WTC11 (cell line): Measurements from ENCODE around the gene PSMD11. TPM values are rescaled to one million over a fixed set of nuclear protein-coding genes. Genes with fewer than 3 reads are reported as not detected.

Experiments
- ATAC-seq: fragments of 200-7000 bp; cut with Tn5 transposase; 2 replicates; pipeline ENCODE4 v1.10.0; 2021; ENCODE audit warnings: mild to moderate bottlenecking, moderate library complexity
- CTCF ChIA-PET: fragments of 300-600 bp; sonication (Branson Sonifier 250); formaldehyde crosslinking; loops from one replicate; lab custom pipeline; 2021; ENCODE audit warnings: antibody characterized with exemption; lab: Charles Lee
- POLR2A ChIA-PET: fragments of 350-600 bp; sonication (Branson Sonifier 250); formaldehyde crosslinking; loops from one replicate; lab custom pipeline; 2021; ENCODE audit warnings: antibody characterized with exemption; lab: Charles Lee
- DNase-seq: peaks from one replicate; pipeline ENCODE4 v3.0.0; 2021; ENCODE audit warnings: low spot score
- H3K27ac Mint-ChIP-seq: 2 replicates; pipeline ENCODE4 v1.8.0; 2021; ENCODE audit warnings: mixed read lengths
- H3K27me3 Mint-ChIP-seq: 2 replicates; pipeline ENCODE4 v1.8.0; 2021; ENCODE audit warnings: low read depth, mild to moderate bottlenecking, moderate library complexity, mixed read lengths
- H3K36me3 Mint-ChIP-seq: 2 replicates; pipeline ENCODE4 v1.8.0; 2021; ENCODE audit warnings: mixed read lengths
- H3K4me1 Mint-ChIP-seq: 2 replicates; pipeline ENCODE4 v1.8.0; 2022; ENCODE audit warnings: mixed read lengths
- H3K4me3 Mint-ChIP-seq: 2 replicates; pipeline ENCODE4 v1.8.0; 2021; ENCODE audit warnings: mild to moderate bottlenecking, moderate library complexity, mixed read lengths
- H3K9me3 Mint-ChIP-seq: 2 replicates; pipeline ENCODE4 v1.8.0; 2021; ENCODE audit warnings: mixed read lengths
- ATF1 ChIP-seq: sonication (generic); formaldehyde crosslinking; IDR thresholded peaks from 2 replicates; pipeline ENCODE4 v1.8.1; 2023; ENCODE audit warnings: mild to moderate bottlenecking, moderate library complexity, missing genetic modification reagents
- ETV6 ChIP-seq: sonication (generic); formaldehyde crosslinking; IDR thresholded peaks from 2 replicates; pipeline ENCODE4 v1.8.1; 2022; ENCODE audit warnings: mild to moderate bottlenecking, missing genetic modification reagents
- GRHL2 ChIP-seq: fragments of 250-450 bp; sonication (Bioruptor Pico); IDR thresholded peaks from 2 replicates; pipeline ENCODE4 v1.8.0; 2022; ENCODE audit warnings: mild to moderate bottlenecking, moderate library complexity; ENCODE audit not compliant: insufficient replicate concordance, severe bottlenecking
- GTF2I ChIP-seq: fragments of 250-450 bp; sonication (Bioruptor Pico); conservative IDR thresholded peaks from 2 replicates; pipeline ENCODE4 v1.4.0; 2021; ENCODE audit warnings: mild to moderate bottlenecking
- IRF1 ChIP-seq: sonication (generic); formaldehyde crosslinking; IDR thresholded peaks from 2 replicates; pipeline ENCODE4 v1.8.0; 2023; ENCODE audit warnings: missing genetic modification reagents
- JAZF1 ChIP-seq: fragments of 250-450 bp; sonication (Bioruptor Pico); IDR thresholded peaks from 2 replicates; pipeline ENCODE4 v1.9.0; 2021; ENCODE audit warnings: moderate library complexity, mild to moderate bottlenecking, inconsistent platforms
- KAT7 ChIP-seq: sonication (generic); formaldehyde crosslinking; IDR thresholded peaks from 2 replicates; pipeline ENCODE4 v1.8.1; 2023; ENCODE audit warnings: missing genetic modification reagents, mild to moderate bottlenecking, borderline replicate concordance
- PRDM15 ChIP-seq: sonication (generic); formaldehyde crosslinking; IDR thresholded peaks from 2 replicates; pipeline ENCODE4 v1.8.0; 2022; ENCODE audit warnings: missing genetic modification reagents
- PRRX2 ChIP-seq: fragments of 250-450 bp; sonication (Bioruptor Pico); IDR thresholded peaks from 2 replicates; pipeline ENCODE4 v1.8.0; 2021; ENCODE audit warnings: mild to moderate bottlenecking
- RORB ChIP-seq: fragments of 250-450 bp; sonication (Bioruptor Pico); IDR thresholded peaks from 2 replicates; pipeline ENCODE4 v1.9.0; 2021; ENCODE audit warnings: mild to moderate bottlenecking
- SMAD4 ChIP-seq: sonication (generic); formaldehyde crosslinking; IDR thresholded peaks from 2 replicates; pipeline ENCODE4 v1.8.0; 2022; ENCODE audit warnings: mild to moderate bottlenecking, missing genetic modification reagents
- ZBTB43 ChIP-seq: sonication (generic); formaldehyde crosslinking; IDR thresholded peaks from 2 replicates; pipeline ENCODE4 v1.8.1; 2023; ENCODE audit warnings: mild to moderate bottlenecking, missing genetic modification reagents
- ZNF263 ChIP-seq: sonication (generic); formaldehyde crosslinking; IDR thresholded peaks from 2 replicates; pipeline ENCODE4 v1.8.1; 2022; ENCODE audit warnings: low read depth, mild to moderate bottlenecking, moderate library complexity, missing genetic modification reagents
- ZNF396 ChIP-seq: fragments of 250-450 bp; sonication (Bioruptor Pico); IDR thresholded peaks from 2 replicates; pipeline ENCODE4 v1.8.0; 2021; ENCODE audit warnings: mild to moderate bottlenecking, moderate library complexity, borderline replicate concordance
- ZNF425 ChIP-seq: fragments of 250-450 bp; sonication (Bioruptor Pico); conservative IDR thresholded peaks from 2 replicates; pipeline ENCODE4 v1.9.0; 2021; ENCODE audit warnings: mild to moderate bottlenecking
- ZNF512 ChIP-seq: sonication (generic); formaldehyde crosslinking; IDR thresholded peaks from 2 replicates; pipeline ENCODE4 v1.8.1; 2022; ENCODE audit warnings: missing genetic modification reagents, borderline replicate concordance
- total RNA-seq: library from RNA; stranded (reverse); gene quantifications from 3 replicates; pipeline ENCODE4 v1.2.3, GENCODE V29; 2021

PSMD11 gene
- total RNA-seq, 1 experiment from 2014 or later = 155 TPM

- H3K27me3 Mint-ChIP-seq = no peaks in the 10 kb centered on the region
Measured at GRCh38 chr17:32496395-32497073, 52.2 kb downstream of the PSMD11 start.

GRCh38 chr17:32497431-32498205 is 53.3 kb downstream of the PSMD11 start:
- H3K27me3 Mint-ChIP-seq = no peaks in the 10 kb centered on the region
- ChIA-PET POLR2A (no interaction called here), CTCF (interaction anchor here (0.9 to 1.1 kb wide), 4 partner anchors 10 to 53 kb away, joined by 3 read pairs; partner anchors contain the start of gene PSMD11)
- H3K27ac Mint-ChIP-seq = peak overlapping the region; percentile 66; the same call in 1 of the 2 replicates
- H3K9me3 Mint-ChIP-seq = no peaks in the 10 kb centered on the region
- H3K4me1 Mint-ChIP-seq = peaks cover 17% of the 10 kb centered on the region
- ATAC-seq (peak; percentile 37), DNase-seq (no peak)
- no peak overlapping the region for H3K4me3 Mint-ChIP-seq
- H3K36me3 Mint-ChIP-seq = no peaks in the 10 kb centered on the region
- TF ChIP-seq ATF1 (CRISPR knock-in tag) (no peak), JAZF1 (CRISPR knock-in tag) (no peak), ZNF263 (CRISPR knock-in tag) (peak; percentile 85), GRHL2 (no peak)

More at GRCh38 chr17:32496395-32497073, 52.2 kb downstream of the PSMD11 start:
- Mint-ChIP-seq H3K4me1 (peaks cover 22% of the 10 kb centered on the region), H3K9me3 (no peaks in the 10 kb centered on the region), H3K36me3 (no peaks in the 10 kb centered on the region), H3K4me3 (no peak overlapping the region), H3K27ac (no peak overlapping the region)
- TF ChIP-seq ETV6 (CRISPR knock-in tag) = no peak
- TF ChIP-seq SMAD4 (CRISPR knock-in tag) = no peak
- ChIA-PET POLR2A (no interaction called here), CTCF (no interaction called here)
- DNase-seq = no peak
- ATAC-seq = no peak

- Mint-ChIP-seq H3K27me3 (no peaks in the 10 kb centered on the region), H3K36me3 (no peaks in the 10 kb centered on the region), H3K27ac (no peak overlapping the region), H3K4me3 (no peak overlapping the region)
- ATAC-seq (peak; percentile 61), DNase-seq (peak; percentile 56)
- POLR2A ChIA-PET = no interaction called here
- CTCF ChIA-PET = interaction anchor here (1.1 kb wide), 3 partner anchors 14 to 54 kb away, joined by 3 read pairs; partner anchors contain the start of gene PSMD11
- TF ChIP-seq RORB (CRISPR knock-in tag) = no peak
- TF ChIP-seq PRRX2 = no peak
- TF ChIP-seq ZNF425 (CRISPR knock-in tag) = no peak
- TF ChIP-seq GRHL2 = no peak
- TF ChIP-seq ZNF512 (CRISPR knock-in tag) = no peak
- no peak for TF ChIP-seq KAT7 (CRISPR knock-in tag)
- no peak for TF ChIP-seq PRDM15 (CRISPR knock-in tag)
- TF ChIP-seq GTF2I = no peak
- no peak for TF ChIP-seq ZBTB43 (CRISPR knock-in tag)
- no peak for TF ChIP-seq ZNF396 (CRISPR knock-in tag)
- TF ChIP-seq IRF1 (CRISPR knock-in tag) = no peak
- TF ChIP-seq, all 79 proteins: peak for 0
- Mint-ChIP-seq H3K9me3 (no peaks in the 10 kb centered on the region), H3K4me1 (peaks cover 15% of the 10 kb centered on the region)
Measured at GRCh38 chr17:32498391-32498790, 54.1 kb downstream of the PSMD11 start.
